ENCODE data around the gene NEK11.

DNA sequence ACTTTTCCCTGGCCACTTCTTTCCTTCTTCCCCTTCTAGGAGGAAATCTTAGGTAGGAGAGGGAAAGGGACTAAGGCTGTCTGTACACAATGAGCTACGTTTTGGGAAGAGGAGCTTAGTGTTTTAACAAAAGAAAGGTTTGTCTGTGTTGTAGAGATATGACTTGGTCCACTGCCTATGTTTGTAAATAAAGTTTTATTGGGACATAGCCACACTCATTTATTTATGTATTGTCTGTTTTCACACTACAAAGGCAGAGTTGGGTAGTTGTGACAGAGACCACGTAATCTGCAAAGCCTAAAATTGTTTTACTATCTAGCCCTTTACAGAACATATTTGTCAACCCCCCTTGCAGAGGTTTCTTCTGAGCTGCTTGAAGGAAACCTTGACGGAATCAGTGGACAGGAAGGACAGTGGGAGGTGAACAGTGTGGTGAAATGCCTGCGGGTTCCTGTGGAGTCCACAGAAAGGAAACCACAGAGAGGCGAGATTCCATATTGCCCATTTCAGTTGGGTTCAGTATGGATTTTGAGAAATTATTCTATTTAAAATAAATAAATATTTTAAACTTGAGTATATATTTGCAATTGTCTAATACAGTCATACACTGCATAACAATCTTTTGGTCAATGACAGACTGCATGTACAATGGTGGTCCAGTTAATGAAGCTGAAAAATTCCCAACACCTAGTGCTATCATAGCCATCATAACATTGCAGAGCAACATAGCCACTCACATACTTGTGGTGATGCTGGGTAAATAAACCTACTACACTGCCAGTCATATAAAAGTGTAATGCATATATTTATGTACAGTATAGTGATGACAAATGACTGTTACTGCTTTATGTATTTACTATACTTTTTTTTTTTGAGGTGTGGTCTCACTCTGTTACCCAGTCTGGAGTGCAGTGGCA lies 197.0 kb downstream of the NEK11 start:
- no peak for TF ChIP-seq CTCF (IDR thresholded peaks at IDR 0.05 in 8 of 11, conservative IDR thresholded peaks at IDR 0.05 in 3 of 11)
- TF ChIP-seq POLR2AphosphoS5 (IDR thresholded peaks at IDR 0.05): no peak
- TF ChIP-seq POLR2A (IDR thresholded peaks at IDR 0.05): no peak
